Type B pancreatic cell (in vitro differentiated cells): ENCODE data around the gene HLA-A. TPM values are rescaled to one million over a fixed set of nuclear protein-coding genes. Genes with fewer than 3 reads are reported as not detected.

Source experiments
- DNase-seq: peaks from one replicate; pipeline ENCODE4 v3.0.0; 2021; ENCODE audit warnings: mixed read lengths; ENCODE audit not compliant: unreplicated experiment; ENCODE audit errors: extremely low spot score
- H3K27ac Mint-ChIP-seq: 2 replicates; pipeline ENCODE4 v1.8.0; 2021; ENCODE audit warnings: mild to moderate bottlenecking, mixed read lengths
- H3K27me3 Mint-ChIP-seq: 2 replicates; pipeline ENCODE4 v1.8.0; 2021; ENCODE audit warnings: mixed read lengths
- H3K36me3 Mint-ChIP-seq: 2 replicates; pipeline ENCODE4 v1.8.0; 2021; ENCODE audit warnings: mixed read lengths
- H3K4me1 Mint-ChIP-seq: one replicate; pipeline ENCODE4 v1.8.0; 2021; ENCODE audit warnings: mixed read lengths; ENCODE audit not compliant: unreplicated experiment
- H3K4me3 Mint-ChIP-seq: 2 replicates; pipeline ENCODE4 v1.8.0; 2021; ENCODE audit warnings: mild to moderate bottlenecking, mixed read lengths
- H3K9me3 Mint-ChIP-seq: 2 replicates; pipeline ENCODE4 v1.8.0; 2021; ENCODE audit warnings: mixed read lengths
- CTCF ChIP-seq: fragments of 200-600 bp; sonication (generic); conservative IDR thresholded peaks from 2 replicates; pipeline ENCODE4 v1.5.0; 2021; ENCODE audit warnings: antibody characterized with exemption, mild to moderate bottlenecking
- total RNA-seq: library from RNA; stranded (reverse); gene quantifications from 2 replicates; pipeline ENCODE4 v1.2.1, GENCODE V29; 2021; ENCODE audit warnings: low replicate concordance

The HLA-A gene
- total RNA-seq, 1 donor from 2014 or later = 183 TPM

- Mint-ChIP-seq H3K4me1 (no peaks in the 10 kb centered on the region), H3K9me3 (no peaks in the 10 kb centered on the region), H3K36me3 (no peaks in the 10 kb centered on the region), H3K27ac (no peak overlapping the region), H3K27me3 (peaks cover 72% of the 10 kb centered on the region), H3K4me3 (no peak overlapping the region)
- DNase-seq = no peak
- no peak for TF ChIP-seq CTCF
Observed at GRCh38 chr6:29908341-29908662, 34.0 kb upstream of the HLA-A start.

- no peak for DNase-seq
- Mint-ChIP-seq H3K9me3 (no peaks in the 10 kb centered on the region), H3K27ac (no peak overlapping the region), H3K4me1 (no peaks in the 10 kb centered on the region), H3K36me3 (no peaks in the 10 kb centered on the region), H3K4me3 (no peak overlapping the region), H3K27me3 (peaks cover 69% of the 10 kb centered on the region)
- TF ChIP-seq CTCF = no peak
Observed at GRCh38 chr6:29908710-29909109, 33.6 kb upstream of the HLA-A start.

- no peak for TF ChIP-seq CTCF
- no peak overlapping the region for H3K27ac Mint-ChIP-seq
- H3K4me3 Mint-ChIP-seq = no peak overlapping the region
- no peaks in the 10 kb centered on the region for H3K36me3 Mint-ChIP-seq
- H3K27me3 Mint-ChIP-seq = peaks cover 65% of the 10 kb centered on the region
- no peaks in the 10 kb centered on the region for H3K9me3 Mint-ChIP-seq
- H3K4me1 Mint-ChIP-seq = no peaks in the 10 kb centered on the region
- no peak for DNase-seq
Observed at GRCh38 chr6:29909985-29910384, 32.3 kb upstream of the HLA-A start.

DNA sequence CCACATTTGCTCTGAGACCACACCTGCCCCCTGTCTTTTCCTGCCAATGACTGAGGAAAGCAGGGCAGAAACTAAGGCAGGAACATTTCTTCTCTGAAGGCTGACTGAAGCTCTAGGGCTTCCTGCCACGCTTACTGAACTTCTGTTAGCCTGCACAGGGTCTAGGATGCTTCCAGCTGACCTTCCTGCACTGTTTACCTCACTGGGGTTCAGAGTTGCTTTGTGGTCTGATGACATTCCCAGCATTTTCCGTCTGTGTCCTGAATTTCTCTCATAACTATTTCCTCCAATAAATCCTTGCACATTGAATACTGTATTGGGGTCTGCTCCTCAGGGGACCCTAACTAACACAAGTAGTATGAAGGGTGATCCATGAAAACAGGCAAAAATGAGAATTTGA, 29.5 kb upstream of the HLA-A start:
- H3K27me3 Mint-ChIP-seq = peaks cover 51% of the 10 kb centered on the region
- no peaks in the 10 kb centered on the region for H3K4me1 Mint-ChIP-seq
- H3K27ac Mint-ChIP-seq = no peak overlapping the region
- no peak overlapping the region for H3K4me3 Mint-ChIP-seq
- H3K9me3 Mint-ChIP-seq = no peaks in the 10 kb centered on the region
- no peak for TF ChIP-seq CTCF
- H3K36me3 Mint-ChIP-seq = no peaks in the 10 kb centered on the region
- no peak for DNase-seq

DNA sequence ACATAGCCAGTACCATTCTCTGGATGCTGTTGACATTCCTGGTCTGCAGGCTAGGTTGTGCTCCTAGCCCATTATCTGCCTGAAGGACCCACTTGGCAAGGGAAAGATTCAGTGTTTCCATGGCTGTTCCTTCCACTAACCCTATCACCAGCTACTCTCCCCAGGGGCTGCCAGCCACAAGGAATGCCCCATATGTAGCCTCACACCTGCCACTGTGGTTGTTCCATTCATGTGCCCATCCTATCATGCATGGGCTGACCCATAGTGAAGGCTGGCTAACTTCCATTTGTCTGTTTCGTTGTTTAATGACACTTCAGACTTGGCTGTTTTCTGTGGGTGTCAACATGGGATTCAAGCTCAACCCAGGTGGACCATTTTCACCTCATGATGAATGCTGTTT, 25.6 kb upstream of the HLA-A start:
- Mint-ChIP-seq H3K36me3 (no peaks in the 10 kb centered on the region), H3K27me3 (peaks cover 65% of the 10 kb centered on the region), H3K4me1 (no peaks in the 10 kb centered on the region), H3K27ac (no peak overlapping the region), H3K4me3 (no peak overlapping the region), H3K9me3 (no peaks in the 10 kb centered on the region)
- TF ChIP-seq CTCF = no peak
- DNase-seq = no peak

GRCh38 chr6:29917857-29918256, 24.5 kb upstream of the HLA-A start:
- Mint-ChIP-seq H3K9me3 (no peaks in the 10 kb centered on the region), H3K4me3 (no peak overlapping the region), H3K27ac (no peak overlapping the region), H3K36me3 (no peaks in the 10 kb centered on the region), H3K27me3 (peaks cover 60% of the 10 kb centered on the region), H3K4me1 (no peaks in the 10 kb centered on the region)
- TF ChIP-seq CTCF = no peak
- no peak for DNase-seq
